ENCODE results near the gene ENTPD5. TPM values are rescaled to one million over a fixed set of nuclear protein-coding genes. Genes with fewer than 3 reads are reported as not detected.
A peak's percentile ranks its signal among the peaks of the same experiment; 100 is the strongest.

Gene ENTPD5
- total RNA-seq (2014; rRNA removed; shearing (Covaris generic)), result 7.5 and 7.8 TPM in 2 replicates
- total RNA-seq (2022), result 18.1 and 20.8 TPM in 2 replicates
- Bru-seq, nascent RNA, result percentile 56 among the genes with signal in this experiment
- percentile 58 among the genes with signal in this experiment for BruChase-seq, experiment 1, labeled RNA remaining after a 6-hour chase
- BruChase-seq, experiment 2, labeled RNA remaining after a 2-hour chase, result percentile 57 among the genes with signal in this experiment
- long read RNA-seq, full-length matches to known transcripts, result 5 of 20 reads
- long read RNA-seq, partial matches to known transcripts, result 0 of 20 reads
- long read RNA-seq, other reads (novel, unspliced or antisense), result 15 of 20 reads

- no peaks in the 10 kb centered on the region for H3K9me2 ChIP-seq (ENCODE audit: insufficient read depth, low read length)
- H3K4me3 ChIP-seq (ENCODE audit: low read depth, low read length, poor library complexity, severe bottlenecking), result peak within 1 kb of the TSS; percentile 86
- DNase-seq (ENCODE audit: low spot score), result peak; percentile 84
- no TSS peak for BruUV-seq (replicated peaks)
- H4K20me1 ChIP-seq (ENCODE audit: insufficient read depth, low read length), result no peaks in the 10 kb centered on the region
- no peaks in the 10 kb centered on the region for H3K9me3 ChIP-seq (ENCODE audit: low read length)
- intact Hi-C loops (cut with micrococcal nuclease; ENCODE audit: unreplicated experiment), result loop anchor here (2.0 to 5.0 kb wide), 3 partner anchors 66 to 131 kb away; partner anchors contain the start of genes ALDH6A1, COQ6, FAM161B and LIN52
- peaks cover 3% of the 10 kb centered on the region for H3K4me1 ChIP-seq (ENCODE audit: insufficient read depth, low read length, poor library complexity, severe bottlenecking)
- H3K4me2 ChIP-seq (ENCODE audit: low read length), result peak within 1 kb of the TSS; percentile 88
- ChIA-PET POLR2A (no interaction called here), CTCF (ENCODE audit: unreplicated experiment) (no interaction called here)
- H2AFZ ChIP-seq (ENCODE audit: low read length), result peak within 1 kb of the TSS; percentile 92
- no peaks in the 10 kb centered on the region for H3K79me2 ChIP-seq (ENCODE audit: insufficient read depth, low read depth, low read length)
- TF ChIP-seq, protein P1, sequence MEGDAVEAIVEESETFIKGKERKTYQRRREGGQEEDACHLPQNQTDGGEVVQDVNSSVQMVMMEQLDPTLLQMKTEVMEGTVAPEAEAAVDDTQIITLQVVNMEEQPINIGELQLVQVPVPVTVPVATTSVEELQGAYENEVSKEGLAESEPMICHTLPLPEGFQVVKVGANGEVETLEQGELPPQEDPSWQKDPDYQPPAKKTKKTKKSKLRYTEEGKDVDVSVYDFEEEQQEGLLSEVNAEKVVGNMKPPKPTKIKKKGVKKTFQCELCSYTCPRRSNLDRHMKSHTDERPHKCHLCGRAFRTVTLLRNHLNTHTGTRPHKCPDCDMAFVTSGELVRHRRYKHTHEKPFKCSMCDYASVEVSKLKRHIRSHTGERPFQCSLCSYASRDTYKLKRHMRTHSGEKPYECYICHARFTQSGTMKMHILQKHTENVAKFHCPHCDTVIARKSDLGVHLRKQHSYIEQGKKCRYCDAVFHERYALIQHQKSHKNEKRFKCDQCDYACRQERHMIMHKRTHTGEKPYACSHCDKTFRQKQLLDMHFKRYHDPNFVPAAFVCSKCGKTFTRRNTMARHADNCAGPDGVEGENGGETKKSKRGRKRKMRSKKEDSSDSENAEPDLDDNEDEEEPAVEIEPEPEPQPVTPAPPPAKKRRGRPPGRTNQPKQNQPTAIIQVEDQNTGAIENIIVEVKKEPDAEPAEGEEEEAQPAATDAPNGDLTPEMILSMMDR (conservative IDR thresholded peaks at IDR 0.05; ENCODE audit: low read length), result no peak
- TF ChIP-seq EZH2phosphoT487 (IDR thresholded peaks at IDR 0.05; ENCODE audit: borderline replicate concordance, low read depth, low read length), result no peak
- H3K36me3 ChIP-seq (ENCODE audit: insufficient read depth, low read length), result no peaks in the 10 kb centered on the region
- H3K27ac ChIP-seq (ENCODE audit: low read depth, low read length, poor library complexity, severe bottlenecking), result peak within 1 kb of the TSS; percentile 31
These were observed at the start of gene ENTPD5, which contains the start of gene BBOF1 for GRCh38 chr14:74018586-74019407. Gene ENTPD5, minus strand, starts transcription at chr14:74019288. Its CDS starts 31,186 bp downstream, at chr14:73988102. Gene BBOF1, plus strand, starts transcription at chr14:74019349. Its CDS starts 130 bp downstream, at chr14:74019479.

GRCh38 chr14:74065746-74066575 is 46.9 kb upstream of the ENTPD5 start:
- Histone ChIP-seq H3K79me2 (ENCODE audit: insufficient read depth, low read depth, low read length) (no peaks in the 10 kb centered on the region), H3K4me2 (ENCODE audit: low read length) (no peak overlapping the region), H3K9me3 (ENCODE audit: low read length) (no peaks in the 10 kb centered on the region), H2AFZ (ENCODE audit: low read length) (no peak overlapping the region), H4K20me1 (ENCODE audit: insufficient read depth, low read length) (no peaks in the 10 kb centered on the region), H3K4me3 (ENCODE audit: low read depth, low read length, poor library complexity, severe bottlenecking) (no peak overlapping the region), H3K4me1 (ENCODE audit: insufficient read depth, low read length, poor library complexity, severe bottlenecking) (no peaks in the 10 kb centered on the region), H3K9me2 (ENCODE audit: insufficient read depth, low read length) (no peaks in the 10 kb centered on the region), H3K36me3 (ENCODE audit: insufficient read depth, low read length) (no peaks in the 10 kb centered on the region), H3K27ac (ENCODE audit: low read depth, low read length, poor library complexity, severe bottlenecking) (no peak overlapping the region)
- BruUV-seq (replicated peaks), result no TSS peak
- DNase-seq (ENCODE audit: low spot score), result no peak
- ChIA-PET CTCF (ENCODE audit: unreplicated experiment) (interaction anchor here (0.6 kb wide), 1 partner anchor 728 kb away, joined by 3 read pairs; no protein-coding TSS in a partner anchor), POLR2A (interaction anchor here (0.7 to 1.5 kb wide), 2 partner anchors 17 to 108 kb away, joined by 3 to 5 read pairs; no protein-coding TSS in a partner anchor)
- no peak for TF ChIP-seq EZH2phosphoT487 (IDR thresholded peaks at IDR 0.05; ENCODE audit: borderline replicate concordance, low read depth, low read length)
- TF ChIP-seq, protein P1 (conservative IDR thresholded peaks at IDR 0.05; ENCODE audit: low read length), result no peak
- intact Hi-C loops (cut with micrococcal nuclease; ENCODE audit: unreplicated experiment), result no loop called here

Measured in OCI-LY7 (cell line).